Measurements from ENCODE around the gene HMGN2.
"Not testable (repeated sequence)": the region's sequence is repeated elsewhere in the genome, so short reads cannot be mapped to it uniquely, and the experiment has no call there.

HMGN2 gene

DNA sequence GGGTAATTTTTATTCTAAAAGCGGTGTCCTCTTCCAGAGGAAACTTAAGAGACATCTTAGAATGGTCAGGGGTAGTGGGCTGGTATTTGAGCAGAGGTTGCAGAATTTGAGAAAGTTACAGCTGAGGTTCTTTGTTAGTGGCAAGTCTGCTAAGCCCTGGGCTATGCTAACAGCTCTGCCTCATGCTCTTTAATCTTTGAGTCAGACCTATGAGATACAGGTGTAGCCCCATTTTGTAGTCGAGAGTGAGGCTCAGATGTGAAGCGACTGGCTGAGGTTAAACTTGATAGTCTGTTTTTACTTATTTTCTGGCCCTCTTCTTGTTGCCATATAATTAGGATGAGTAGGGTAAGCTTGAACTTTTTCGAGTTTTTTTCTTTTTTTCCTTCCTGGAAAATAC, 4.7 kb downstream of the HMGN2 start:
- in situ Hi-C loops (cut with HindIII; ENCODE audit: low sequenced_read_pairs), result no loop called here

DNA sequence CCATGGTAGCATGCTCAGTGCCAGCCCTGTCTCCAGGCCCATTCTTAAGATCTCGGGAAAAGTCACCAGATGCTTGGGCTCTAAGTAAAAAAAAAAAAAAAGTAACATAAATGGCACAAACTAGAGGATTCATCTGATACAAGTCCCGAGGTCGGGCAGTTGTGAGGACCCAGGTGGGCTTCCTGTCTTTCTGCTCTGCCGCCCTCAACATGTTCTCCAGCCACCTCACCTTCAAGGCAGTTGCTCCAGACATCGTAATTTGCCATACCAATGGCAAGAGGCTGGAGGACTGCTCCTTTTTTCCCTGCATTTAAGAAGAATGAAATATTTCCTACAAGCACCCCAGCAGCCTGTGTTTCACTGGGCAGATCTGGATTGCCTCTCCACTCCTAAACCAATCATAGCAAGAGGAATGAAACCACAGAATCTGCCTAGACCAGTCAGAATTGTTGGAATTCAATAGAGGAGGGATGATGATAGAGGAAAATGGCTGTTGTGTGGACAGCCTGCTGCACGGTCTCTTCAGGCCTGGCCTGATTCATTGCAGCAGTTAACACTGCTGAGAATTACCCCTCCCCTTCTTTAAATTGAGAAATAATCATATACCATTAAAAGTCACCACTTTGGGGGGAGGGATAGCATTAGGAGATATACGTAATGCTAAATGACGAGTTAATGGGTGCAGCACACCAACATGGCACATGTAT, 5.4 kb downstream of the HMGN2 start:
- in situ Hi-C loops (cut with HindIII; ENCODE audit: low sequenced_read_pairs), result no loop called here

DNA sequence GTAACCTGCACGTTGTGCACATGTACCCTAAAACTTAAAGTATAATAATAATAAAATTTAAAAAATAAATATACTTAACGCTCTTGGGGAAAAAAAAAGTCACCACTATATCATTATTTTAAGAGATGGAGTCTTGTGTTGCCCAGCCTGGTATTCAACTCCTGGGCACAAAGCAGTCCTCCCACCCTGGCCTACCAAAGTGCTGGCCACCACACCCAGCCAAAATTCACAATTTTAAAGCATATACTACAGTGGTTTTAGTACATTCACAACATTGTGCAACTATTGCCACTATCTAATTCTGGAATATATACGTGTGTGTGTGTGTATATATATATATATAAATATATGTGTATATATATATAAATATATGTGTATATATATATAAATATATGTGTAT, 5.9 kb downstream of the HMGN2 start:
- in situ Hi-C loops (cut with HindIII; ENCODE audit: low sequenced_read_pairs), result no loop called here

DNA sequence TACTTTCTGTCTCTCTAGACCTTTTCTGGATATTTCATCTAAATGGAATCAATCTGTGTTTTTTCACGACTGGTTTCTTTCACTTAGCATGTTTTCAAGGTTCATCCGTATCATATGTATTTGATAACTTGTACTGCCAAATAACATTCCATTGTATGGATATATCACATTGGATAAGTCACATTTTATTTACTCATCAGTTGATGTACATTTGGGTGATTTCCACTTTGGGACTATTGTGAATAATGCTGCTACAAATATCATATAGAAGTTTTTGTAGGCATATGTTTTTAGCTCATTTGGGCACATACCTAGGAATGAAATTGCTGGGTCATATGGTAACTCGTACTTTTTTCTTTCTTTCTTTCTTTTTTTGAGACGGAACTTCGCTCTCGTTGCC, 6.7 kb downstream of the HMGN2 start:
- in situ Hi-C loops (cut with HindIII; ENCODE audit: low sequenced_read_pairs), result no loop called here

DNA sequence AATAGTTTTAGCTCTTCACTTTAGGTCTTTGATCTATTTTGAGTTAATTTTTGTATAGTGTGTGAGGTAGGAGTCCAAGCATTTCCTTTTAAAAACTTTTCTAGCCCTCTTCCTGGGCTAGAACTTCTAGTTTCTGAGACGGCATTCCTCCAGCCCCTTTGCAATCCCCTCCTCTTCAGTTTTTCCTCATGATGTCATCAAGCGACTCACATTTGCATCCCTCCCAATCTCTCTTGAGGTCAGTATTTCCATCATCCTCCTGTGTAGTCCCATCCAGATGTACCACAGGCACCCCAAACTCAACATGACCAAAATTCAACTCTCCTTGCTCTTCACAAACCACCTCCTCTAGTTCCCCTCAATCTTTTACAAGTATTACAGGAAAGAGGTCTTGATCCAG, 10.7 kb downstream of the HMGN2 start:
- in situ Hi-C loops (cut with HindIII; ENCODE audit: low sequenced_read_pairs), result no loop called here

DNA sequence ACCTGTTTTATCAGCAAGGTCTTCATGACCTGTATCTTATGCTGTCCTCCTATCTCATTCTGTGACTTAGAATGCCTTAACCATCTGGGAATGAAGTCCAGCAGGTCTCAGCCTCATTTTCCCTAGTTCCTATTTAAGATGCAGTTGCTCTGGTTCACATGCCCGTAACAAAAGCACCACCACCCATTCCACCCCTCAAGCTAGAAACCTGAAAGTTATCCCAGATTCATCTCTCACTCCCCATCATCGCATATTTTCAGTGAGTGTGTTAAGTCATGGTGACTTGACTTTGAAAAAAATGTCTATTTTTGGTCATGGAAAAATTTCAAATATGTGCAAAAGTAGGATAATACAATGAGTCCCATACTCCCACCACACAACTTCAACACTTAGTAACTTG, 11.7 kb downstream of the HMGN2 start:
- in situ Hi-C loops (cut with HindIII; ENCODE audit: low sequenced_read_pairs), result no loop called here

DNA sequence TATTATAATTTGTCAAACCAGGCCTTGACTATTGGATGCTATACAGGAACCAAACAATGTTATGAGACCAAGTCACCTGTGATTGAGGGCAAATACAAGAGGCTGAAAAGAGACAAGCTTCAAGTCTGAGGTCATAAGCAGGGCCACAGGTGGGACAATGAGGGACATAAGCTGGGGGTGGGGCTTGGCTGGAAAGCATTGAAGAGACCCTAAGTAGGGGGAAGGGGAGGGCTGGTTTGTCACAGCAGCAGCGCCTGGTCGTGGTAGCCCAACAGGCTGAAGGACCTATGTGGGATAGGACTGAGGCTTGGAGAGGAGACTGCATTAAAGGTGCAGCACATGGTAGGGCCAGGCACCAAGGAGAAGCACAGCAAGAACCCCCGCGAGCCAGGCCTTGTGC, 17.9 kb downstream of the HMGN2 start:
- in situ Hi-C loops (cut with HindIII; ENCODE audit: low sequenced_read_pairs), result no loop called here

DNA sequence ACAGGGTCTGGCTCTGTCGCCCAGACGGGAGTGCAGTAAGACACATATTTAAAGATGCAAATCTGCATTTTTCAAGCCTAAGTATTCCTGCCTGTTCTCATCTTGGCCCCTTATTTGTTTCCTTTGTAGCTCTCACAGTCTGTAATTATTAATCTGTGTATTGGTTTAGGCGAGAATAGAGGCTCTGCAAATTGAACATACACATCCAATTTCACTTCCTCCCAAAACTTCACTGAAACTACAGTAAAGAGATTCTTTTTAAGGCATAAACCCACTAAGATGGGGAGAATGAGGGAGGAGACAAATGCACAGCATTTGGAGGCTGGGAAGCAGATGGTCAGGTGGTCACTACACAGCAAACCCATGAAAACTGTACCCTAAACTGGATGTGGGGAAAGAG, 21.0 kb downstream of the HMGN2 start:
- in situ Hi-C loops (cut with HindIII; ENCODE audit: low sequenced_read_pairs), result no loop called here

DNA sequence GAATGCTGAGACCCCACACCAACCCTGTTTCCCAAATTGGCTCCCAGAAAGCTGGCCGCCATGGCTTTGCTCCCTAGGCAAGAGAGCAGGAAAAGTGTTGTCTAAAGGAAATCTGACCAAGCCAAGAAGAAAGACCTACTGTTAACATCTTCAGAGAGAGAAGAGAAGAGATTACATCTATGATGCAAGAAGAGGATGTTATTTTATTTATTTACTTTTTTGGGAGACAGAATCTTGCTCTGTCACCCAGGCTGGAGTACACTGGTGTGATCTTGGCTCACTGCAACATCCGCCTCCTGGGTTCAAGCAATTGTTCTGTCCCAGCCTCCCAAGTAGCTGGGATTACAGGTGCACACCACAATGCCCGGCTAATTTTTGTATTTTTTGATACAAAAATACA, 21.7 kb downstream of the HMGN2 start:
- in situ Hi-C loops (cut with HindIII; ENCODE audit: low sequenced_read_pairs), result no loop called here

DNA sequence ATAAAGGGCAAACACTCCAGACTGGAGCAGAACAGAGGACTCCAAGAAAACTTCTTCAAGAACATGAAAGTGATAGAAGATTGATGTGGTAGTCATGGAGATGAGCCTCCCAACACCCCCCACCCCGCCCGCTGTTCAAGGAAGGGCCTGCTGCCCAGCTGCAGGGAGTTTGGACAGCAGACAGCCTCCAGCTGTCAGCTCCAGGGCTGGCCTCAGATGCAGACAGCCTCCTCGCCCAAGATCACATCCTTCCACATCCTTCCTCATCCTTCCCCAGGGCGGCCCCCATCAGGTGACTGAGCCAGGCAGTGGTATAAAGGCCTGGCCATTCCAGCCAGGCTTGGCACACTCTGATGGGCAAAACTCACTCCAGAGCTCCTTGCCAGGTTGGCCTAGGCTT, 24.6 kb downstream of the HMGN2 start:
- in situ Hi-C loops (cut with HindIII; ENCODE audit: low sequenced_read_pairs), result no loop called here

DNA sequence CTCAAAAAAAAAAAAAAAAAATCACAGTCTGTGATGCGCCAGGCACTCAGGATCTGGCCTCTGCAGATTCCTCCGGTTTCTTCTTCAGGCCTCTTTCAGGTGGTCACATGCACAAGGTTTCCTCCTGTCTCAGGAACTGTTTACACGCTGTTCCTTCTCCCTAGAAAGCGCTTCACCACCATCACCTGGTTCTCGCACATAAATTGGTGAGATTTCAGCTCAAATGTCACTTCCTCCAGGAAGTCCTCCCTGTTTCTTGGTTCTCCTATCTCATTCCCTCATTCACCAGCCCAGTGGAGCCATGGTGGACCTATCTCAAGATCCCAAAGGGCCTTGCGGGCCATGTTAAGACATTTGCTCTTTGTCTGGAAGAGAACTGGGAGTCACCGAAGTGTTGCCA, 26.7 kb downstream of the HMGN2 start:
- in situ Hi-C loops (cut with HindIII; ENCODE audit: low sequenced_read_pairs), result no loop called here

DNA sequence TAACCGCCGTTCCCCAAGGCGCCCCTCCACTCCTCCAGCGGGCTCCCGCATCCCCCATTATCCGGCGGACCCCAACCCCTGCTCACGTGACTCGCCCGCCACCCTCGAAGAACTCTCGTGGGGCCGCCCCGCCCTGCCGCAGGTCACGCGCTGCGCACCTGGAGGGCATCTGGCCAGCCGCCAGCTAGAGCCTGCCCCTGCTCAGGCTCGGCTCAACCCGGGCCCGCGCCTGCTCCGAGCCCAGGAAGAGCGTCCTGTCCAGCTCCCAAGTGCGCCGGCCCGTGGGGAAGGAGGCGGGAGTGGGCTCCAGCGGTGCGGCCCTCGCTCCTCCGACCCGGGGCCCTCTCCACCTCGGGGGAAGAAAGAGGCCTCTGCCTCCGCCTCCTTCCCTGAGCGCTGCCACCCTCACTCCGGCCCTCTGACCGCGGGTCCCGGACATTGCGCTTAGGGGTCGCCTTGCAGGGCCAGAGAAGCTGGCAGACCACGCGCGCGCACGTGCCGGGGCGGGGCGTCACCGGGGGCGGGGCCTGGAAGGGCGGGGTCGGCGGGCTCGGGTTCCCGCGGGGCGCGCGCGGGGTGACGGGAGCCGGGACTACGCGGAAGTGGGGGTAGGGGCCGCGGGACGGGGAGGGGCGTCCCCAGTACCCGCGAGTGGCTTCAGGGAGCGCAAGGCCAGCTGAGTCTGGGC, 28.4 kb downstream of the HMGN2 start:
- in situ Hi-C loops (cut with HindIII; ENCODE audit: low sequenced_read_pairs), result no loop called here

DNA sequence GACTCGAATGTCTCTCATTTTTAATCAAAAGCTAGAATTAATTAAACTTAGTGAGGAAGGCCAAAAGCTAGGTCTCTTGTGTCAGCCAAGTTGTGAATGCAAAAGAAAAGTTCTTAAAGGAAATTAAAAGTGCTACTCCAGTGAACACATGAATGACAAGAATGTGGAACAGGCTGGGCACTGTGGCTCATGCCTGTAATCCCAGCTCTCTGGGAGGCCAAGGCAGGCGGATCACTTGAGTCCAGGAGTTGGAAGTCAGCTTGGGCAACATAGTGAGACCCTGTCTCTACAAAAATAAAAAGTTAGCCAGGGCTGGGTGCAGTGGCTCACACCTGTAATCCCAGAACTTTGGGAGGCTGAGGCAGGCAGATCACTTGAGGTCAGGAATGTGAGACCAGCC, 38.5 kb downstream of the HMGN2 start:
- in situ Hi-C loops (cut with HindIII; ENCODE audit: low sequenced_read_pairs), result not testable (repeated sequence)

DNA sequence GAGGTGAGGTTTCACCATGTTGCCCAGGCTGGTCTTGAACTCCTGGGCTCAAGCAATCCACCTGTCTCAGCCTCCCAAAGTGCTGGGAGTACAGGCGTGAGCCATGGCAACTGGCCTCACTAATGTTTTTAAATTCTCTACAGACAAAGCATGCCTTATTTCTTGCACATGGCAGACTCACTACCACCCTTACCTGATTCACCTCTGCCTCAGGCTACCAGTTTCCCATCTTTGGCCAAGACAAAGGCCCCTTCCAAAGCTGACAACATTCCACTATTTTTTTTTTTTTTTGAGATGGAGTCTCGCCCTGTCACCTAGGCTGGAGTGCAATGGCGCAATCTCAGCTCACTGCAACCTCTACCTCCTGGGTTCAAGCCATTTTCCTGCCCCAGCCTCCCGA, 43.6 kb downstream of the HMGN2 start:
- in situ Hi-C loops (cut with HindIII; ENCODE audit: low sequenced_read_pairs), result not testable (repeated sequence)

DNA sequence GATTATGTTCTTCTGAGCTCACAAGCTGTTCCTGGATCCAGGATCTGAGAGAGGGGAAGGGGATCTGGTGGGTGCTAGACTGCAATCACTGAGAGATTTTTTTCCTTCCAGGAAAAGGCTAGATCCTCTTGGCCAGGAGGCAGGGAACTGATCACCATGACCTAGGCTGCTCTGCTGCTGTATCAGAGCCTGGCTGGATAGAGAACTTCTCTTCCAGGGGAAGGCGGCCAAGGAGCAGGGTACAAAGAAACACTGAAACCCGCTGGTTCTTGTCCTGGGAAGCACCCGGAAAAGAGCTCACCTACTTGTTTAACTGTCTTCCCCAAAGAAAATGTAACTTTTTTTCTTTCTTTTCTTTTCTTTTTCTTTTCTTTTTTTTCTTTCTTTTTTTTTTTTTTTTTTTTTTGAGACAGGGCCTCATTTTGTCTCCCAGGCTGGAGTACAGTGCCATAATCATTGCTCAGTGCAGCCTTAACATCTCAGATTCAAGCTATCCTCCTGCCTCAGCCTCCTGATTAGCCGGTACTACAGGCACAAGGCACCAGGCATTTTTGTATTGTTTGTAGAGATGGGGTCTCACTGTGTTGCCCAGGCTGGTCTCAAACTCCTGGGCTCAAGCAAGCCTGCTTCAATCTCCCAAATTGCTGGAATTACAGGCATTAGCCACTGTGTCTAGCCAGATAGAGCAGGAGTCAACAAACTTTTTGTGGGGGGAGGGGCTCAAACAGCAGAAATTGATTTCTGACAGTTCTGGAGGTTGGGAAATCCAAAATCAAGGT, 44.9 kb downstream of the HMGN2 start:
- in situ Hi-C loops (cut with HindIII; ENCODE audit: low sequenced_read_pairs), result no loop called here

DNA sequence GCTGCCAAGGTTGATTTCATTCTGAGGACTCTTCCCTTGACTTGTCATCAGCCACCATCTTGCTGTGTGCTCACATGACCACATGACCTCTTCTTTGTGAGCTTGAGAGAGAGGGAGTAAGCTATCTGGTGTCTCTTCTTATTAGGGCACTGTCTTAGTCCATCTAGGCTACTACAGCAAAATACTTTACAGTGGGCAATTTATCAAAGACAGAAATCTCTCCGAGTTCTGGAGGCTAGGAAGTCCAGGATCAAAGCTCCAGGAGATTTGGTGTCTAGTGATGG, 45.5 kb downstream of the HMGN2 start:
- in situ Hi-C loops (cut with HindIII; ENCODE audit: low sequenced_read_pairs), result no loop called here

DNA sequence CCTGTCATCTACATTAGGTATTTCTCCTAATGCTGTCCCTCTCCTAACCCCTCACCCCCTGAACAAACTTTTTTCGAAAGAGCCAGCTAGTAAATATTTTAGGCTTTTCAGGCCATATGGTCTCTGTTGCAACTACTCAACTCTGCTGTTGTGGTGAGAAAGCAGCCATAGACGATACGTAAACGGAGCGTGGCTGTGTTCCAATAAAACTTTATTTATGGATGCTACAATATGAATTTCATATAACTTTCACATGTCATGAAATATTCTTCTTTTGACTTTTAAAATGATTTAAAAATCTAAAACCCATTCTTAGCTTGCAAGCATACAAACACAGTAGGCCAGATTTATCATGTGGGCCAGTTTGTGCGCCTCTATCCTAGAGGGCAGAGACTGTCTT, 46.1 kb downstream of the HMGN2 start:
- in situ Hi-C loops (cut with HindIII; ENCODE audit: low sequenced_read_pairs), result no loop called here

DNA sequence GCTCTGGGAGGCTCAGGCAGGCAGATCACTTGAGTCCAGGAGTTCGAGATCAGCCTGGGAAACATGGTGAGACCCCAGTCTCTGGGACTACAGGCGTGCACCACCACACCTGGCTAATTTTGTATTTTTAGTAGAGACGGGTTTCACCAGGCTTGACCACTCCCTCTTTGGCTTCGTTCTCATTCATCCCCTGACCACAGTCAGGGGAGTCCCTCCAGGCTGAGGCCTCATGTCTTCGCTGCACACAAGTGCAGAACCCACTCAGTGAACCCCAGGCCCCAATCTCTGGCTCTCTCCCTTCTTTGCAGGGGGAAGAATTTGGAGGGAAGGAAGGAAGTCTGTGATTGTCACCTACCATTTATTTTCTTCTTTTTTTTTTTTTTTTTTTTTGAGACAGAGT, 48.1 kb downstream of the HMGN2 start:
- in situ Hi-C loops (cut with HindIII; ENCODE audit: low sequenced_read_pairs), result no loop called here

DNA sequence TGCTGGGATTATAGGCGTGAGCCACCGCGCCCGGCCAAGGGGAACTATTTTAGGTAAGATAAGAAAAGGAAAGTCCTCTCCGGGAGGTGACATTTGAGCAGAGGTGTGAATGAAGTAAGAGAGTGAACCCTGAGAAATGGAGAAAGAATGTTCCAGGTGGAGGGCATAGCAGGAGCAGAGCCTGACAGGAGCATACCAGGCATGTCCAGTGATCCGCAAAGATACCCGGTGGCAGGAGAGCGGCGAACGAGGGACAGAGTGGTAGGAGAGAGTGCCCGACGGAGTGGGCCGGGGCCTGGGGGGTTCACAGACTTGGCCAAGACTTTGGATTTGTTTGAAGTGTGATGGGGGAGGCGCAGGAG, 49.4 kb downstream of the HMGN2 start:
- in situ Hi-C loops (cut with HindIII; ENCODE audit: low sequenced_read_pairs), result no loop called here

DNA sequence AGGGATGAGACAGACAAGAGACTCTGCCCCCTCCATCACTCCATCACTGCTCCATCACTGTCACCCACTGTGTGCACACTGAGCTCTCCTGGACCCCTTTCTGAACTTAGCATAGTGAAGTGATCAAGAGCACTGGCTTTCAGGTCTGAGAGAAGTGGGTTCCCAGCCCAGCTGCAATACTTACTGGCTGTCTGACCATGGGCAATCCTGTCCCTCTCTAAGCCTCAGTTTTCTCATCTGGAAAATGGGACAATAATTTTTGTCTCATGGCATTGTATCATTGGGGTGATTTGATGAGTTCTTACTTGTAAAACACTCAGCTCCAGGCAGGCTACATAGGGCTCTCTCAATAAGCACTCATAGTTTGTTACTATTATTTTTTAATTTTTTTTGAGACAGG, 49.8 kb downstream of the HMGN2 start:
- in situ Hi-C loops (cut with HindIII; ENCODE audit: low sequenced_read_pairs), result no loop called here

DNA sequence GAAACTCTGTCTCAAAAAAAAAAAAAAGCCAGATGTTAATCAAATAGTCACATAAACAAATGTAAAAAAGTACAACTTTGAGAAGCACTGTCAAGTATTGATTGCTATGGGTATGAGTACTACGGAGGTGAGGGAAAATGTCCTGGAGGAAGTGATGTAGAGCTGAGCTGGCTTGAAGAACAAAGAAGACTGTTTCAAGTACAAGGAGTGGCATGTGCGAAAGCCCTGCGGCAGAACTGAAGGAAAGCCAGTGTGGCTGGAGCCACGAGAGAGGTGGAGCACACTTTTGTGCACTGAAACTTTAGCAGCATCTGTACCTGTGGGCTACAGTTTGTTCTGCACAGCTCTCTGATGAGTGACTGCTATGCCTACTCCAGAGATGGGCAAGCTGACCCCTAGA, 51.9 kb downstream of the HMGN2 start:
- in situ Hi-C loops (cut with HindIII; ENCODE audit: low sequenced_read_pairs), result no loop called here
